Measurements from ENCODE around the gene TSHZ2.

DNA sequence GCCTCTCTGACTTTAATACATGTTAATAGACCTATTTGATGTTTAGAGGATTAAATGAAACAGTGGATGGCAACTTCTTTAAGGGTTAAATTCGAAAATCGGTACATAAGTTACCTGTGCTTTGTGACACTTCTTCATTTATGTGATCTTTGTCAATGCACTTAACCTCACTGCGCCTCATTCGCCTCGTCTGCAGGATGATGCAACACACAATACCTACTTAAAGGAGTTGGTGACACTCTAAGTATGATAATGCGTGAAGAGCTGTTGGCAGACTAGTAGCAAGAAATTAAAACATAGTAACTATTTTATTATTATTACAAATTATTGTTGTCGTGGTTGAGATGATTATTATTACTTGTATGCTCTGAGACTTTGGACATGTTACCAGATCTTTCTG, 92.8 kb downstream of the TSHZ2 start:
- TF ChIP-seq EP300 (IDR thresholded peaks at IDR 0.05; ENCODE audit: borderline replicate concordance) (no peak), TCF12 (IDR thresholded peaks at IDR 0.05; ENCODE audit: low read depth) (no peak), YY1 (IDR thresholded peaks at IDR 0.05; ENCODE audit: low read depth) (no peak)
- TF ChIP-seq, protein P1, sequence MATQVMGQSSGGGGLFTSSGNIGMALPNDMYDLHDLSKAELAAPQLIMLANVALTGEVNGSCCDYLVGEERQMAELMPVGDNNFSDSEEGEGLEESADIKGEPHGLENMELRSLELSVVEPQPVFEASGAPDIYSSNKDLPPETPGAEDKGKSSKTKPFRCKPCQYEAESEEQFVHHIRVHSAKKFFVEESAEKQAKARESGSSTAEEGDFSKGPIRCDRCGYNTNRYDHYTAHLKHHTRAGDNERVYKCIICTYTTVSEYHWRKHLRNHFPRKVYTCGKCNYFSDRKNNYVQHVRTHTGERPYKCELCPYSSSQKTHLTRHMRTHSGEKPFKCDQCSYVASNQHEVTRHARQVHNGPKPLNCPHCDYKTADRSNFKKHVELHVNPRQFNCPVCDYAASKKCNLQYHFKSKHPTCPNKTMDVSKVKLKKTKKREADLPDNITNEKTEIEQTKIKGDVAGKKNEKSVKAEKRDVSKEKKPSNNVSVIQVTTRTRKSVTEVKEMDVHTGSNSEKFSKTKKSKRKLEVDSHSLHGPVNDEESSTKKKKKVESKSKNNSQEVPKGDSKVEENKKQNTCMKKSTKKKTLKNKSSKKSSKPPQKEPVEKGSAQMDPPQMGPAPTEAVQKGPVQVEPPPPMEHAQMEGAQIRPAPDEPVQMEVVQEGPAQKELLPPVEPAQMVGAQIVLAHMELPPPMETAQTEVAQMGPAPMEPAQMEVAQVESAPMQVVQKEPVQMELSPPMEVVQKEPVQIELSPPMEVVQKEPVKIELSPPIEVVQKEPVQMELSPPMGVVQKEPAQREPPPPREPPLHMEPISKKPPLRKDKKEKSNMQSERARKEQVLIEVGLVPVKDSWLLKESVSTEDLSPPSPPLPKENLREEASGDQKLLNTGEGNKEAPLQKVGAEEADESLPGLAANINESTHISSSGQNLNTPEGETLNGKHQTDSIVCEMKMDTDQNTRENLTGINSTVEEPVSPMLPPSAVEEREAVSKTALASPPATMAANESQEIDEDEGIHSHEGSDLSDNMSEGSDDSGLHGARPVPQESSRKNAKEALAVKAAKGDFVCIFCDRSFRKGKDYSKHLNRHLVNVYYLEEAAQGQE (IDR thresholded peaks at IDR 0.05; ENCODE audit: low read depth), result no peak

All from Ishikawa (cell line).